GM18873 (cell line): ENCODE measurements around the gene SIGLEC5.

Source experiments
- ATAC-seq: cut with Tn5 transposase; IDR thresholded peaks from one replicate; pipeline ENCODE4 v1.9.1; 2021; ENCODE audit warnings: mild to moderate bottlenecking, moderate library complexity, moderate number of reproducible peaks; ENCODE audit not compliant: unreplicated experiment, low FRiP score

The SIGLEC5 gene

GRCh38 chr19:51628153-51628939 is 1.9 kb downstream of the SIGLEC5 start:
- no peak for ATAC-seq

- ATAC-seq = no peak
Measured at GRCh38 chr19:51627491-51628138, 2.6 kb downstream of the SIGLEC5 start.

- no peak for ATAC-seq
Measured at GRCh38 chr19:51626675-51627074, 3.5 kb downstream of the SIGLEC5 start.

- no peak for ATAC-seq
Measured at GRCh38 chr19:51621178-51621577, 9.0 kb downstream of the SIGLEC5 start.

- ATAC-seq = no peak
Measured at GRCh38 chr19:51615991-51616390, 14.2 kb downstream of the SIGLEC5 start.

- no peak for ATAC-seq
Measured at GRCh38 chr19:51614789-51615188, 15.4 kb downstream of the SIGLEC5 start.

GRCh38 chr19:51610576-51610975 is 19.6 kb downstream of the SIGLEC5 start:
- no peak for ATAC-seq

GRCh38 chr19:51607920-51608562 is 22.2 kb downstream of the SIGLEC5 start:
- ATAC-seq = no peak

GRCh38 chr19:51607077-51607476 is 23.1 kb downstream of the SIGLEC5 start:
- ATAC-seq = peak; percentile 87

- no peak for ATAC-seq
Measured at GRCh38 chr19:51602189-51602854, 27.9 kb downstream of the SIGLEC5 start.

- no peak for ATAC-seq
Measured at GRCh38 chr19:51600940-51601580, 29.1 kb downstream of the SIGLEC5 start.

GRCh38 chr19:51599084-51599483 is 31.1 kb downstream of the SIGLEC5 start:
- ATAC-seq = no peak

- ATAC-seq = no peak
Measured at GRCh38 chr19:51598159-51598915, 31.9 kb downstream of the SIGLEC5 start.

GRCh38 chr19:51595190-51596175 is 34.7 kb downstream of the SIGLEC5 start:
- ATAC-seq = no peak

- ATAC-seq = no peak
Measured at GRCh38 chr19:51594774-51595109, 35.5 kb downstream of the SIGLEC5 start.

- peak; percentile 87 for ATAC-seq
Measured at GRCh38 chr19:51593969-51594773, 36.0 kb downstream of the SIGLEC5 start.

- no peak for ATAC-seq
Measured at GRCh38 chr19:51593138-51593890, 36.9 kb downstream of the SIGLEC5 start.
